ENCODE measurements around the gene USF1. TPM values are rescaled to one million over a fixed set of nuclear protein-coding genes. Genes with fewer than 3 reads are reported as not detected.

Gene USF1
- total RNA-seq, 1 donor from 2014 or later, result 70.1 TPM

DNA sequence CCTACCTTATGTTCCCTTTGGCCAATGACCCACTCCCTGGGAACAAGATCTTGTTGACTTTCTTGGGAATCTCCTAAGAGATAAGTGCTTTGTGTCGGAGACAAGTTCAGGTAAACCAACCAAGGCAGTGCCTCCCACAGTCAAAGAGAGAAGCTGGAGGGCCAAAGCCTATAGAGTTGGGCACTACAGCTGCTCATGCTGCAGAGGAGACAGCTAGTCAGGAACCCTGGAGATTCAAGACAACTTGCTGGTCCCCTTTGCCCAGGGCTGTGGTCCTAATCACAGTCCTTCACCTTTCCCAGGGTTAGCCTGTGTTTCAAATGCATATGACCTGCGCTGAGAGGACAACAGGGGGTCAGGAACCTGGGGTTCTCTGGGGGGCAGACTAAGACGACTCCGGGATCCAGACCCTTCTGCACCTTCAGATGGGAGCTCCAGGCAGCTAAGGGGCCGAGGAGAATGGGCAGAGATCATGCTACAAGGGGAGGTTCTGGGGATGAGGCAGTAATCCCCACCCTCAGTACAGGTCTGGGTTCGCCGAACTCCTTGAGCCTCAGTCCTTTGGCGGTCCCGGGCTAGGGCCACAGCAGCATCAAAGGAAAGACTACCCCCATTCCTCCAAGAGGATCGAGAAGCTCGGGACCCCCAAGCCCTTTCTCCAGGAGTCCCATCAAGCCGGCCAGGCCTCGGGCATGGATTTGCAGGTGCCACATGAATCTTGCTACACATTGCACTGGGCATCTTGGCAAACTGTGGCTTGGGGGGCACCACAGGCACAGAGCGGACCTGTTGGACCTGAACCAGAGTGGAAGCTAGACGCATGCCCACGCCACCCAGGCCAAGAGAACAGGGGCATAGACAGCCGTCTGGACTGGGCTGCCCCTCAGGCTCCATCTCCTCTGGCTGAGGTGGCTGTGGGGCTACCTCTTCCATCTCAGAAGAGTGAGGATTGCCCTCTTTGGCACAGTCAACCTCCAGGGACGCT is 2.0 kb upstream of the USF1 start:
- Mint-ChIP-seq H3K27me3 (ENCODE audit: low read depth, unreplicated experiment) (no peaks in the 10 kb centered on the region), H3K9me3 (ENCODE audit: unreplicated experiment) (peaks cover 26% of the 10 kb centered on the region), H3K4me1 (ENCODE audit: low read depth, unreplicated experiment) (peaks cover 14% of the 10 kb centered on the region), H3K27ac (ENCODE audit: unreplicated experiment) (no peak overlapping the region), H3K36me3 (ENCODE audit: low read depth, unreplicated experiment) (peaks cover 11% of the 10 kb centered on the region), H3K4me3 (ENCODE audit: unreplicated experiment) (no peak overlapping the region)
- FAIRE-seq, result no peak
- Histone ChIP-seq H4K20me1 (ENCODE audit: insufficient read depth, low read length) (peaks cover 9% of the 10 kb centered on the region), H3K4me1 (ENCODE audit: insufficient read depth, low read length) (peaks cover 12% of the 10 kb centered on the region), H3K9ac (ENCODE audit: low read length) (no peak overlapping the region), H3K4me2 (ENCODE audit: low read length) (no peak overlapping the region), H3K27me3 (ENCODE audit: insufficient read depth, low read length) (no peaks in the 10 kb centered on the region), H3K36me3 (ENCODE audit: insufficient read depth, low read length) (no peaks in the 10 kb centered on the region), H3K9me3 (ENCODE audit: insufficient read depth, low read depth, low read length) (peaks cover 6% of the 10 kb centered on the region), H3K27ac (ENCODE audit: low read depth, low read length) (no peak overlapping the region), H2AFZ (ENCODE audit: low read depth, low read length) (no peak overlapping the region), H3K79me2 (ENCODE audit: insufficient read depth, low read length) (peaks cover 24% of the 10 kb centered on the region), H3K4me3 (ENCODE audit: insufficient read depth, low read depth, low read length) (no peak overlapping the region)
- TF ChIP-seq, protein P1, sequence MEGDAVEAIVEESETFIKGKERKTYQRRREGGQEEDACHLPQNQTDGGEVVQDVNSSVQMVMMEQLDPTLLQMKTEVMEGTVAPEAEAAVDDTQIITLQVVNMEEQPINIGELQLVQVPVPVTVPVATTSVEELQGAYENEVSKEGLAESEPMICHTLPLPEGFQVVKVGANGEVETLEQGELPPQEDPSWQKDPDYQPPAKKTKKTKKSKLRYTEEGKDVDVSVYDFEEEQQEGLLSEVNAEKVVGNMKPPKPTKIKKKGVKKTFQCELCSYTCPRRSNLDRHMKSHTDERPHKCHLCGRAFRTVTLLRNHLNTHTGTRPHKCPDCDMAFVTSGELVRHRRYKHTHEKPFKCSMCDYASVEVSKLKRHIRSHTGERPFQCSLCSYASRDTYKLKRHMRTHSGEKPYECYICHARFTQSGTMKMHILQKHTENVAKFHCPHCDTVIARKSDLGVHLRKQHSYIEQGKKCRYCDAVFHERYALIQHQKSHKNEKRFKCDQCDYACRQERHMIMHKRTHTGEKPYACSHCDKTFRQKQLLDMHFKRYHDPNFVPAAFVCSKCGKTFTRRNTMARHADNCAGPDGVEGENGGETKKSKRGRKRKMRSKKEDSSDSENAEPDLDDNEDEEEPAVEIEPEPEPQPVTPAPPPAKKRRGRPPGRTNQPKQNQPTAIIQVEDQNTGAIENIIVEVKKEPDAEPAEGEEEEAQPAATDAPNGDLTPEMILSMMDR (IDR thresholded peaks at IDR 0.05; ENCODE audit: insufficient read depth, low read depth, low read length), result no peak
- DNase-seq (ENCODE audit: low read depth), result no peak

DNA sequence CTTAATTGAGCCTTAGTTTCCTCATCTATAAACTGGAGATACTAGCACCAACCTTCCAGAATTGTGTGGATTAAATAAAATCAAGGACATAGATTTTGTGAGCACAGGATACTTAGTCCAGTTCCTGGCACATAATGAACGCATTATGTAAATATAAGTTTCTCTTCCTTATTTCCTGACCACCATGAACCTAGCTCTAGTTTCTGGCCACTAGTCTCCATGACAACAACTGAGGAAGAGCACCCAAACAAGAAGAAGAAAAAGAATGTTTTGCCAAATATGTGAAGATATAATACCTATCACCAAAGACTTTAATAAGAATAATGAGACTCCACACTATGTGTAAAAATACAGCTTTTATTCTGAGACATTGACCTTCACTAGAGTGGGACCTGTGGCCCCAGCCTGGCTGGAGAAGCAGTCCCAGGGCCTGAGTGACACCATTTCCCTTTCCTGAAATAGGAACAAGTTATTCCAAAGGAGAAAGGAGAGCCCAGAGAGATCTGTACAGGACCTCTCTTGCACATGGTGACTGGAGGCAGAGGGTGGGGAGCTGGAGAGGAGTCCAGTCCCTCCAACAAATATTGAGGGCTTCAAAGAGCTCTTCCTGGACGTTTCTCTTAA is 940 bp upstream of the USF1 start:
- Mint-ChIP-seq H3K9me3 (ENCODE audit: unreplicated experiment) (peaks cover 23% of the 10 kb centered on the region), H3K27me3 (ENCODE audit: low read depth, unreplicated experiment) (no peaks in the 10 kb centered on the region), H3K27ac (ENCODE audit: unreplicated experiment) (peak overlapping the region; percentile 100), H3K4me1 (ENCODE audit: low read depth, unreplicated experiment) (peaks cover 14% of the 10 kb centered on the region), H3K4me3 (ENCODE audit: unreplicated experiment) (peak overlapping the region; percentile 98), H3K36me3 (ENCODE audit: low read depth, unreplicated experiment) (peaks cover 11% of the 10 kb centered on the region)
- H3K4me1 ChIP-seq (ENCODE audit: insufficient read depth, low read length), result peaks cover 12% of the 10 kb centered on the region
- H3K27me3 ChIP-seq (ENCODE audit: insufficient read depth, low read length), result no peaks in the 10 kb centered on the region
- peaks cover 6% of the 10 kb centered on the region for H3K9me3 ChIP-seq (ENCODE audit: insufficient read depth, low read depth, low read length)
- H3K27ac ChIP-seq (ENCODE audit: low read depth, low read length), result peak overlapping the region; percentile 97
- no peak for TF ChIP-seq EZH2 (IDR thresholded peaks at IDR 0.05; ENCODE audit: insufficient read depth, low read length)
- TF ChIP-seq, protein P1 (IDR thresholded peaks at IDR 0.05; ENCODE audit: insufficient read depth, low read depth, low read length), result no peak
- peak overlapping the region; percentile 92 for H3K9ac ChIP-seq (ENCODE audit: low read length)
- DNase-seq (ENCODE audit: low read depth), result no peak
- H3K4me2 ChIP-seq (ENCODE audit: low read length), result peak overlapping the region; percentile 98
- peak overlapping the region; percentile 85 for H3K4me3 ChIP-seq (ENCODE audit: insufficient read depth, low read depth, low read length)
- no peak for FAIRE-seq
- no peak overlapping the region for H2AFZ ChIP-seq (ENCODE audit: low read depth, low read length)
- peaks cover 14% of the 10 kb centered on the region for H4K20me1 ChIP-seq (ENCODE audit: insufficient read depth, low read length)
- H3K79me2 ChIP-seq (ENCODE audit: insufficient read depth, low read length), result peaks cover 27% of the 10 kb centered on the region
- H3K36me3 ChIP-seq (ENCODE audit: insufficient read depth, low read length), result no peaks in the 10 kb centered on the region

Measured in astrocyte (in vitro differentiated cells and primary cell).